GM12878 (cell line): ENCODE results near the gene SLC6A20.

Experiments
- CEBPB ChIP-seq, 2 experiments: fragments of 150-350 bp in 1 of 2; IDR thresholded peaks; 2 replicates each; pipeline ENCODE4 v1.6.1; 2012 to 2014; ENCODE audit warnings: low read depth in 2 of 2, low read length in 2 of 2, borderline replicate concordance in 1 of 2, inconsistent platforms in 1 of 2
- CHD2 ChIP-seq: IDR thresholded peaks from 2 replicates; pipeline ENCODE4 v1.6.1; 2011; ENCODE audit warnings: low read depth, low read length, improper control_type of control experiment, borderline replicate concordance
- CTCF ChIP-seq, 3 experiments: IDR thresholded peaks in 2 of 3; conservative IDR thresholded peaks in 1 of 3; 2 replicates each; pipeline ENCODE4 v1.5.1; 2011; ENCODE audit warnings: low read depth in 3 of 3, low read length in 3 of 3, mild to moderate bottlenecking in 3 of 3, control low read depth in 2 of 3, moderate library complexity in 2 of 3, inconsistent platforms in 1 of 3, mixed read lengths in 1 of 3; ENCODE audit not compliant: control insufficient read depth in 2 of 3, insufficient read depth in 1 of 3; ENCODE audit errors: extremely low read depth in 1 of 3
- IKZF1 ChIP-seq: fragments of 450-650 bp; conservative IDR thresholded peaks from 2 replicates; pipeline ENCODE4 v1.6.1; 2017; ENCODE audit warnings: antibody characterized with exemption, mild to moderate bottlenecking
- NBN ChIP-seq: fragments of 450-650 bp; IDR thresholded peaks from 2 replicates; pipeline ENCODE4 v1.6.1; 2016
- NFYA ChIP-seq: IDR thresholded peaks from 2 replicates; pipeline ENCODE4 v1.6.1; 2011; ENCODE audit warnings: low read depth, mild to moderate bottlenecking, low read length, improper control_type of control experiment, borderline replicate concordance
- POLR2A ChIP-seq: IDR thresholded peaks from 2 replicates; pipeline ENCODE4 v1.6.1; 2011; ENCODE audit warnings: low read depth, mild to moderate bottlenecking, low read length
- SP1 ChIP-seq: IDR thresholded peaks from one replicate; pipeline ENCODE4 v1.6.1; 2011; ENCODE audit warnings: low read depth, low read length
- SUZ12 ChIP-seq: fragments of 200-600 bp; sonication (generic); IDR thresholded peaks from one replicate; pipeline ENCODE4 v1.6.1; 2018; ENCODE audit warnings: antibody characterized with exemption, mild to moderate bottlenecking; ENCODE audit not compliant: unreplicated experiment
- TAF1 ChIP-seq: IDR thresholded peaks from 2 replicates; pipeline ENCODE4 v1.6.1; 2011; ENCODE audit warnings: mild to moderate bottlenecking, low read depth, low read length, borderline replicate concordance
- ZNF207 ChIP-seq: fragments of 450-650 bp; IDR thresholded peaks from 2 replicates; pipeline ENCODE4 v1.6.1; 2014; ENCODE audit warnings: antibody characterized with exemption, mild to moderate bottlenecking, borderline replicate concordance
- TF ChIP-seq, protein P1 (sequence below): IDR thresholded peaks from 2 replicates; pipeline ENCODE4 v1.6.1; 2011; ENCODE audit warnings: mild to moderate bottlenecking, low read depth, low read length, moderate library complexity; ENCODE audit not compliant: insufficient replicate concordance
- TF ChIP-seq, protein P2 (sequence below): fragments of 450-650 bp; IDR thresholded peaks from 2 replicates; pipeline ENCODE4 v1.6.1; 2017; ENCODE audit warnings: mild to moderate bottlenecking, low read depth, inconsistent platforms; ENCODE audit not compliant: poor library complexity, severe bottlenecking

GRCh38 chr3:45742461-45743089 lies 53.8 kb downstream of the SLC6A20 start:
- TF ChIP-seq CHD2 (no peak), CTCF (IDR thresholded peaks at IDR 0.05 in 2 of 3, conservative IDR thresholded peaks at IDR 0.05 in 1 of 3; ENCODE audit: control insufficient read depth in 2 of 3, extremely low read depth in 1 of 3, insufficient read depth in 1 of 3, low read depth in 3 of 3, low read length in 3 of 3) (no peak), IKZF1 (no peak), ZNF207 (no peak), NBN (no peak), POLR2A (no peak), SUZ12 (no peak), NFYA (no peak), CEBPB (IDR thresholded peaks at IDR 0.05; ENCODE audit: borderline replicate concordance in 1 of 2, low read depth in 2 of 2, low read length in 2 of 2) (no peak), SP1 (no peak), TAF1 (no peak)
- TF ChIP-seq, protein P1, sequence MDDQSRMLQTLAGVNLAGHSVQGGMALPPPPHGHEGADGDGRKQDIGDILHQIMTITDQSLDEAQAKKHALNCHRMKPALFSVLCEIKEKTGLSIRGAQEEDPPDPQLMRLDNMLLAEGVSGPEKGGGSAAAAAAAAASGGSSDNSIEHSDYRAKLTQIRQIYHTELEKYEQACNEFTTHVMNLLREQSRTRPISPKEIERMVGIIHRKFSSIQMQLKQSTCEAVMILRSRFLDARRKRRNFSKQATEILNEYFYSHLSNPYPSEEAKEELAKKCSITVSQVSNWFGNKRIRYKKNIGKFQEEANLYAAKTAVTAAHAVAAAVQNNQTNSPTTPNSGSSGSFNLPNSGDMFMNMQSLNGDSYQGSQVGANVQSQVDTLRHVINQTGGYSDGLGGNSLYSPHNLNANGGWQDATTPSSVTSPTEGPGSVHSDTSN: no peak
- TF ChIP-seq, protein P2, sequence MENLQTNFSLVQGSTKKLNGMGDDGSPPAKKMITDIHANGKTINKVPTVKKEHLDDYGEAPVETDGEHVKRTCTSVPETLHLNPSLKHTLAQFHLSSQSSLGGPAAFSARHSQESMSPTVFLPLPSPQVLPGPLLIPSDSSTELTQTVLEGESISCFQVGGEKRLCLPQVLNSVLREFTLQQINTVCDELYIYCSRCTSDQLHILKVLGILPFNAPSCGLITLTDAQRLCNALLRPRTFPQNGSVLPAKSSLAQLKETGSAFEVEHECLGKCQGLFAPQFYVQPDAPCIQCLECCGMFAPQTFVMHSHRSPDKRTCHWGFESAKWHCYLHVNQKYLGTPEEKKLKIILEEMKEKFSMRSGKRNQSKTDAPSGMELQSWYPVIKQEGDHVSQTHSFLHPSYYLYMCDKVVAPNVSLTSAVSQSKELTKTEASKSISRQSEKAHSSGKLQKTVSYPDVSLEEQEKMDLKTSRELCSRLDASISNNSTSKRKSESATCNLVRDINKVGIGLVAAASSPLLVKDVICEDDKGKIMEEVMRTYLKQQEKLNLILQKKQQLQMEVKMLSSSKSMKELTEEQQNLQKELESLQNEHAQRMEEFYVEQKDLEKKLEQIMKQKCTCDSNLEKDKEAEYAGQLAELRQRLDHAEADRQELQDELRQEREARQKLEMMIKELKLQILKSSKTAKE: no peak
